H1 (cell line): Measurements from ENCODE around the gene BIRC2. TPM values are rescaled to one million over a fixed set of nuclear protein-coding genes. Genes with fewer than 3 reads are reported as not detected.
"Not testable (repeated sequence)": the region's sequence is repeated elsewhere in the genome, so short reads cannot be mapped to it uniquely, and the experiment has no call there.

Source experiments
- CTCF ChIA-PET: fragments of 300-600 bp; sonication (Branson Sonifier 250); formaldehyde crosslinking; loops from one replicate; lab custom pipeline; 2021; ENCODE audit not compliant: partially characterized antibody; lab: Charles Lee
- POLR2A ChIA-PET: fragments of 300-600 bp; sonication (Branson Sonifier 250); formaldehyde crosslinking; loops from one replicate; lab custom pipeline; 2021; ENCODE audit warnings: inconsistent platforms; ENCODE audit not compliant: partially characterized antibody; lab: Charles Lee
- DNase-seq, 2 experiments: peaks; one replicate each; pipeline versions ENCODE4 v3.0.0 to v3.0.0-alpha.2; 2010 to 2022; ENCODE audit warnings: low spot score in 2 of 2, low read depth in 1 of 2, mixed read lengths in 1 of 2
- FAIRE-seq: peaks from 2 replicates; lab custom pipeline; 2011; peaks lifted over from hg19 to GRCh38; lab: Jason Lieb, UNC
- H2AFZ ChIP-seq: 2 replicates; pipeline ENCODE4 v1.8.1; 2012; ENCODE audit warnings: low read length, inconsistent platforms
- H2AK5ac ChIP-seq: 2 replicates; pipeline ENCODE4 v1.6.1; 2013; ENCODE audit warnings: low read depth, low read length
- H2BK120ac ChIP-seq: replicated peaks from 2 replicates; pipeline ENCODE3; 2013; ENCODE audit warnings: low read depth, low read length, inconsistent platforms
- H2BK12ac ChIP-seq: 2 replicates; pipeline ENCODE4 v1.6.1; 2013; ENCODE audit warnings: low read depth, low read length
- H2BK15ac ChIP-seq: 2 replicates; pipeline ENCODE4 v1.6.1; 2013; ENCODE audit warnings: low read length
- H2BK20ac ChIP-seq: 2 replicates; pipeline ENCODE4 v1.6.1; 2013; ENCODE audit warnings: low read length
- H2BK5ac ChIP-seq: 2 replicates; pipeline ENCODE4 v1.6.1; 2013; ENCODE audit warnings: low read depth, low read length
- H3K14ac ChIP-seq: 2 replicates; pipeline ENCODE4 v1.6.1; 2013; ENCODE audit warnings: inconsistent platforms; ENCODE audit not compliant: insufficient read length
- H3K18ac ChIP-seq: 2 replicates; pipeline ENCODE4 v1.6.1; 2013; ENCODE audit warnings: low read length; ENCODE audit errors: extremely low read depth
- H3K23ac ChIP-seq: 2 replicates; pipeline ENCODE4 v1.6.1; 2013; ENCODE audit warnings: inconsistent platforms; ENCODE audit not compliant: insufficient read length
- H3K23me2 ChIP-seq: 2 replicates; pipeline ENCODE4 v1.6.1; 2013; ENCODE audit warnings: low read depth, low read length
- H3K27ac ChIP-seq: 2 replicates; pipeline ENCODE4 v1.6.1; 2011; ENCODE audit warnings: low read depth, low read length, inconsistent platforms
- H3K27me3 ChIP-seq, 4 experiments: replicated peaks in 1 of 4; 1 replicate in 1 of 4; 2 replicates in 3 of 4; pipeline versions ENCODE4 v1.6.1 to v1.8.1; 2011 to 2013; ENCODE audit warnings: low read length in 3 of 4, mild to moderate bottlenecking in 3 of 4, inconsistent platforms in 2 of 4, mixed read lengths in 2 of 4, moderate library complexity in 1 of 4; ENCODE audit not compliant: control insufficient read depth in 3 of 4, insufficient read depth in 3 of 4; ENCODE audit errors: extremely low read depth in 1 of 4
- H3K36me3 ChIP-seq, 4 experiments: 2 replicates each; pipeline versions ENCODE4 v1.6.1 to v1.8.1; 2011 to 2013; ENCODE audit warnings: mild to moderate bottlenecking in 4 of 4, low read length in 3 of 4, moderate library complexity in 2 of 4, control low read depth in 1 of 4, inconsistent platforms in 1 of 4; ENCODE audit not compliant: insufficient read depth in 4 of 4, control insufficient read depth in 2 of 4
- H3K4ac ChIP-seq: replicated peaks from 2 replicates; pipeline ENCODE3; 2013; ENCODE audit warnings: low read length, low read depth, mixed read lengths, inconsistent platforms; ENCODE audit not compliant: insufficient read length
- H3K4me1 ChIP-seq, 4 experiments: replicated peaks in 1 of 4; 1 replicate in 1 of 4; 2 replicates in 3 of 4; pipeline versions ENCODE4 v1.6.1 to v1.8.1; 2011 to 2013; ENCODE audit warnings: low read length in 3 of 4, inconsistent platforms in 2 of 4, mixed read lengths in 1 of 4; ENCODE audit not compliant: insufficient read depth in 4 of 4, control insufficient read depth in 3 of 4
- H3K4me2 ChIP-seq, 2 experiments: 2 replicates each; pipeline versions ENCODE4 v1.6.1 to v1.8.1; 2011 to 2013; ENCODE audit warnings: low read depth in 2 of 2, low read length in 2 of 2, control low read depth in 1 of 2, inconsistent platforms in 1 of 2, mild to moderate bottlenecking in 1 of 2; ENCODE audit not compliant: insufficient read depth in 1 of 2
- H3K4me3 ChIP-seq, 4 experiments: fragments of 200-600, 300-600 bp in 1 of 4; sonication (generic), shearing (Covaris generic), sonication (Bioruptor Twin) in 1 of 4; 2 replicates each; pipeline versions ENCODE4 v1.5.1 to v1.8.1; 2011 to 2016; ENCODE audit warnings: low read length in 4 of 4, low read depth in 3 of 4, control low read depth in 2 of 4, inconsistent platforms in 2 of 4, mild to moderate bottlenecking in 2 of 4, mixed read lengths in 1 of 4, moderate library complexity in 1 of 4; ENCODE audit not compliant: insufficient read depth in 2 of 4; ENCODE audit errors: extremely low read depth in 1 of 4
- H3K56ac ChIP-seq: replicated peaks from 2 replicates; pipeline ENCODE3; 2013; ENCODE audit warnings: low read depth, mild to moderate bottlenecking, mixed read lengths, low read length, inconsistent platforms; ENCODE audit not compliant: insufficient read length
- H3K79me1 ChIP-seq: 2 replicates; pipeline ENCODE4 v1.6.1; 2013; ENCODE audit warnings: low read depth, low read length, control low read depth
- H3K79me2 ChIP-seq, 2 experiments: 2 replicates each; pipeline versions ENCODE4 v1.6.1 to v1.8.1; 2012 to 2013; ENCODE audit warnings: low read length in 2 of 2, mild to moderate bottlenecking in 2 of 2, inconsistent platforms in 1 of 2; ENCODE audit not compliant: insufficient read depth in 2 of 2, control insufficient read depth in 1 of 2
- H3K9ac ChIP-seq, 4 experiments: replicated peaks in 1 of 4; 1 replicate in 1 of 4; 2 replicates in 3 of 4; pipeline versions ENCODE4 v1.6.1 to v1.8.1; 2011 to 2013; ENCODE audit warnings: low read depth in 3 of 4, low read length in 3 of 4, control low read depth in 2 of 4, mild to moderate bottlenecking in 2 of 4, moderate library complexity in 2 of 4, inconsistent platforms in 1 of 4; ENCODE audit errors: extremely low read depth in 1 of 4
- H3K9me3 ChIP-seq, 2 experiments: 2 replicates each; pipeline versions ENCODE4 v1.6.1 to v1.8.1; 2012 to 2013; ENCODE audit warnings: mild to moderate bottlenecking in 2 of 2, moderate library complexity in 2 of 2, control low read depth in 1 of 2, inconsistent platforms in 1 of 2, low read depth in 1 of 2, low read length in 1 of 2, mixed read lengths in 1 of 2; ENCODE audit not compliant: insufficient read depth in 2 of 2
- H4K20me1 ChIP-seq, 2 experiments: replicated peaks in 1 of 2; 2 replicates each; pipeline versions ENCODE3 to v1.8.1; 2011 to 2013; ENCODE audit warnings: inconsistent platforms in 2 of 2, low read length in 2 of 2, mild to moderate bottlenecking in 1 of 2; ENCODE audit not compliant: insufficient read depth in 2 of 2, control insufficient read depth in 1 of 2
- H4K5ac ChIP-seq: 2 replicates; pipeline ENCODE4 v1.6.1; 2013; ENCODE audit warnings: low read length, low read depth, mixed read lengths, inconsistent platforms; ENCODE audit not compliant: insufficient read length
- H4K8ac ChIP-seq: 2 replicates; pipeline ENCODE4 v1.8.0; 2013; ENCODE audit warnings: mild to moderate bottlenecking, moderate library complexity, low read length, inconsistent platforms; ENCODE audit not compliant: insufficient read depth; ENCODE audit errors: extremely low read depth
- H4K91ac ChIP-seq: replicated peaks from 2 replicates; pipeline ENCODE3; 2013; ENCODE audit warnings: low read length, mixed read lengths, inconsistent platforms; ENCODE audit not compliant: insufficient read length
- CEBPB ChIP-seq: IDR thresholded peaks from 2 replicates; pipeline ENCODE4 v1.6.1; 2012; ENCODE audit warnings: low read depth, low read length
- E2F6 ChIP-seq: IDR thresholded peaks from 2 replicates; pipeline ENCODE4 v1.6.1; 2012; ENCODE audit warnings: inconsistent platforms
- HDAC6 ChIP-seq: IDR thresholded peaks from one replicate; pipeline ENCODE4 v1.7.1; 2012; ENCODE audit warnings: low read depth, mild to moderate bottlenecking, inconsistent platforms, low read length, moderate library complexity
- RXRA ChIP-seq: IDR thresholded peaks from 2 replicates; pipeline ENCODE4 v1.6.1; 2011; ENCODE audit warnings: low read depth, mild to moderate bottlenecking, low read length, moderate library complexity; ENCODE audit not compliant: insufficient read depth
- SAP30 ChIP-seq: fragments of 300-600 bp; sonication (generic); IDR thresholded peaks from 2 replicates; pipeline ENCODE4 v1.7.1; 2012; ENCODE audit warnings: low read length, moderate library complexity, mild to moderate bottlenecking, inconsistent platforms; ENCODE audit not compliant: insufficient read depth, insufficient replicate concordance
- TAF7 ChIP-seq: optimal IDR thresholded peaks from 2 replicates; pipeline ENCODE3; 2011; ENCODE audit warnings: low read depth, mild to moderate bottlenecking, inconsistent platforms, low read length, moderate library complexity, borderline replicate concordance
- WGBS, 2 experiments: shearing (Covaris generic) in 1 of 2; methylation state at CpG; one replicate each; pipeline versions ENCODE4 v1.1.6 to v1.1.7; 2013 to 2015; ENCODE audit warnings: low lambda C conversion rate in 2 of 2, mixed read lengths in 2 of 2, inconsistent platforms in 1 of 2, low coverage in 1 of 2, missing lambda C conversion rate in 1 of 2; ENCODE audit not compliant: insufficient replicate concordance in 2 of 2, insufficient coverage in 1 of 2, insufficient read length in 1 of 2; ENCODE audit errors: extremely low coverage in 1 of 2, missing lambda C conversion rate in 1 of 2; 5-methylcytosine and 5-hydroxymethylcytosine counted together
- polyA plus RNA-seq, 7 experiments: library from polyadenylated mRNA; depleted of rRNA in 3 of 7; stranded (reverse) in 5 of 7; unstranded in 2 of 7; fragments of >200 nt in 5 of 7; fragments of 200-250 nt in 2 of 7; gene quantifications; 1 replicate in 5 of 7; 2 replicates in 1 of 7; 4 replicates in 1 of 7; pipeline versions ENCODE4 v1.2.1 to v1.2.3, GENCODE V29; 2011 to 2013; ENCODE audit warnings: missing spikeins in 2 of 7, mixed read lengths in 2 of 7
- total RNA-seq: library from RNA; stranded (reverse); fragmentation: NEBNext Ultra II Directional; extraction: Animal tissue kit (Norgen Biotek cat#: 25700); gene quantifications from 2 replicates; pipeline ENCODE4 v1.2.1, GENCODE V29; 2021

BIRC2 gene
- total and polyA plus RNA-seq, 2 of the 8 experiments (the other 6 are each of a cell fraction or from before 2014, with no cell fraction given) = 18.4 to 24.7 TPM

DNA sequence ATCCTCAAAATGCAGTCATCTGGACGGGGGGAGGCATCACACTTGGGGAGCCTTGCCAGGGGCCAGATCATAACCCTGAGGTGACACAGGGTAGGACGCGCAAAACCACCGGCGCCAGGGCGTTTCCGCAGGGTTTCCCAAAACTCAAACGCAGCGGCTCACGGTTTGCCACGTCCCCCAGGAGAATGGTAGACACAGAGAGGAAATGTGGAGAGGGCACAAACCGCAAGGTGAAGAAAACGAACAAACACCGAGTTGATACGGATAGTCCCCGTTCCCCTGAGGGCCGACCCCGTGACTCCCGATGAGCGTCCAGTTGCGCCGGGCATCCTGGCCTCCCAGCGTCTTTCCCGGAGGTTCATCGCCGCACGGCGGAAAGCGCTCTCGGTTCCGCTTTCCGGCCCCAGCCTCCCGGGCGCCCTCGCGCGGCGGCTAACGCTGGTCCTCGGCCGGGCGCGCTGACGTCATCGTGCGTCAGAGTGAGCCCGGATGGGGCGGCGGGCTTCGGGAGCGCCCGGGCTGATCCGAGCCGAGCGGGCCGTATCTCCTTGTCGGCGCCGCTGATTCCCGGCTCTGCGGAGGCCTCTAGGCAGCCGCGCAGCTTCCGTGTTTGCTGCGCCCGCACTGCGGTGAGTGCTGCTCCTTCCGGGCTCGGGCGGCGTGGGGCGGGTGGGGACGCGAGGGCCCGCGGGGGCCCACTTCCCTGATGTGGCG is at the start of gene BIRC2 (continued):
- TF ChIP-seq E2F6 (no peak), TAF7 (peak; percentile 15), CEBPB (no peak), SAP30 (no peak), RXRA (no peak), HDAC6 (no peak)
- TF ChIP-seq, all 59 proteins: peak for 21

GRCh38 chr11:102300837-102301236 is 46.2 kb upstream of the BIRC2 start:
- not testable (repeated sequence) for H2BK5ac ChIP-seq
- WGBS, 2 experiments = 88% methylated on average over 2 of the region's 2 CpGs; no CpG with 5 or more reads in 1 of the 2 experiments

More at GRCh38 chr11:102300837-102301236, 46.2 kb upstream of the BIRC2 start:
- not testable (repeated sequence) for H2BK15ac ChIP-seq, H3K79me1 ChIP-seq, H3K4me1 ChIP-seq, H3K9ac ChIP-seq, H2BK12ac ChIP-seq, H3K4ac ChIP-seq, H3K56ac ChIP-seq, H3K14ac ChIP-seq, H3K79me2 ChIP-seq, H3K27me3 ChIP-seq, FAIRE-seq, H2AFZ ChIP-seq, H3K23ac ChIP-seq, H3K36me3 ChIP-seq, H3K23me2 ChIP-seq, H4K8ac ChIP-seq, H2AK5ac ChIP-seq, DNase-seq, H4K20me1 ChIP-seq, H4K5ac ChIP-seq, H3K18ac ChIP-seq, H4K91ac ChIP-seq, H2BK20ac ChIP-seq, H3K4me2 ChIP-seq, H3K27ac ChIP-seq, H3K4me3 ChIP-seq, H2BK120ac ChIP-seq
- POLR2A ChIA-PET = interaction anchor here (0.7 kb wide), 1 partner anchor 9 kb away, joined by 3 read pairs; no protein-coding TSS in a partner anchor
- CTCF ChIA-PET = interaction anchor here (1.3 to 2.4 kb wide), 5 partner anchors 9 to 41 kb away, joined by 3 to 9 read pairs (median 5); no protein-coding TSS in a partner anchor
- H3K9me3 ChIP-seq = peaks cover 15 to 17% of the 10 kb centered on the region in 2 experiments
